ENCODE results near the gene CXCL10.

GRCh38 chr4:76028350-76028765 lies 5.1 kb upstream of the CXCL10 start:
- TF ChIP-seq ZNF48 (tag by site-specific recombination; IDR thresholded peaks at IDR 0.05) (no peak), ZBTB7A (tag by site-specific recombination; IDR thresholded peaks at IDR 0.05; ENCODE audit: low read depth) (no peak)

Data from HEK293 (cell line).